Osteocyte (in vitro differentiated cells): ENCODE measurements around the gene COL27A1. TPM values are rescaled to one million over a fixed set of nuclear protein-coding genes. Genes with fewer than 3 reads are reported as not detected.

Experiments used
- DNase-seq: peaks from one replicate; pipeline ENCODE4 v3.0.0; 2021; ENCODE audit warnings: mixed read lengths; ENCODE audit not compliant: unreplicated experiment; ENCODE audit errors: extremely low spot score
- H3K27ac Mint-ChIP-seq: one replicate; pipeline ENCODE4 v1.8.0; 2021; ENCODE audit warnings: mild to moderate bottlenecking, mixed read lengths; ENCODE audit not compliant: unreplicated experiment
- H3K27me3 Mint-ChIP-seq: one replicate; pipeline ENCODE4 v1.8.0; 2021; ENCODE audit warnings: mixed read lengths; ENCODE audit not compliant: unreplicated experiment
- H3K36me3 Mint-ChIP-seq: one replicate; pipeline ENCODE4 v1.8.0; 2021; ENCODE audit warnings: mixed read lengths; ENCODE audit not compliant: unreplicated experiment
- H3K4me1 Mint-ChIP-seq: one replicate; pipeline ENCODE4 v1.8.0; 2021; ENCODE audit warnings: mixed read lengths; ENCODE audit not compliant: unreplicated experiment
- H3K4me3 Mint-ChIP-seq: one replicate; pipeline ENCODE4 v1.8.0; 2021; ENCODE audit warnings: mild to moderate bottlenecking, moderate library complexity, mixed read lengths; ENCODE audit not compliant: unreplicated experiment
- H3K9me3 Mint-ChIP-seq: one replicate; pipeline ENCODE4 v1.8.0; 2021; ENCODE audit warnings: mixed read lengths; ENCODE audit not compliant: unreplicated experiment
- total RNA-seq: library from RNA; stranded (reverse); gene quantifications from 2 replicates; pipeline ENCODE4 v1.2.1, GENCODE V29; 2021
- TF ChIP-seq, protein P1 (sequence below): fragments of 200-600 bp; sonication (generic); IDR thresholded peaks from 2 replicates; pipeline ENCODE4 v1.5.0; 2021; ENCODE audit warnings: antibody characterized with exemption, mild to moderate bottlenecking, moderate library complexity

COL27A1 gene
- total RNA-seq, 1 donor from 2014 or later, result 44.4 TPM

DNA sequence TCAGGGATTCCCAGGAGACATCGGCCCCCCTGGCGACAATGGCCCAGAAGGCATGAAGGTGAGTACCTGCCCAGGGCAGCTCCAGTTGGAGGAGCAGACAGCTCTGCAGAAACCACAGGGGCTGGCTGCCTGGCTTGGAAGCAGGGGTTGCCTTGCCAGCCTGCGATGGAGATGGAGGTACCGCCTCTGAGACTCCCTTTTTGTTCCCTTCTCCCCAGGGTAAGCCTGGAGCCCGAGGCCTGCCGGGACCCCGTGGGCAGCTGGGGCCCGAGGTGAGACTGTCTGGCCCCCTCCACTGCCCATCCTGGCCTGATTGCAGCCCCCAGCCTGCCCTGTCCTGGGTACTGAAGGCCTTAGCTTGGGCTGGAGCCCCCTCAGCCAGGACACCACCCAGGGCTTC lies 84.9 kb downstream of the COL27A1 start:
- TF ChIP-seq, protein P1, sequence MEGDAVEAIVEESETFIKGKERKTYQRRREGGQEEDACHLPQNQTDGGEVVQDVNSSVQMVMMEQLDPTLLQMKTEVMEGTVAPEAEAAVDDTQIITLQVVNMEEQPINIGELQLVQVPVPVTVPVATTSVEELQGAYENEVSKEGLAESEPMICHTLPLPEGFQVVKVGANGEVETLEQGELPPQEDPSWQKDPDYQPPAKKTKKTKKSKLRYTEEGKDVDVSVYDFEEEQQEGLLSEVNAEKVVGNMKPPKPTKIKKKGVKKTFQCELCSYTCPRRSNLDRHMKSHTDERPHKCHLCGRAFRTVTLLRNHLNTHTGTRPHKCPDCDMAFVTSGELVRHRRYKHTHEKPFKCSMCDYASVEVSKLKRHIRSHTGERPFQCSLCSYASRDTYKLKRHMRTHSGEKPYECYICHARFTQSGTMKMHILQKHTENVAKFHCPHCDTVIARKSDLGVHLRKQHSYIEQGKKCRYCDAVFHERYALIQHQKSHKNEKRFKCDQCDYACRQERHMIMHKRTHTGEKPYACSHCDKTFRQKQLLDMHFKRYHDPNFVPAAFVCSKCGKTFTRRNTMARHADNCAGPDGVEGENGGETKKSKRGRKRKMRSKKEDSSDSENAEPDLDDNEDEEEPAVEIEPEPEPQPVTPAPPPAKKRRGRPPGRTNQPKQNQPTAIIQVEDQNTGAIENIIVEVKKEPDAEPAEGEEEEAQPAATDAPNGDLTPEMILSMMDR, result no peak
- DNase-seq, result no peak
- Mint-ChIP-seq H3K4me1 (peaks cover 5% of the 10 kb centered on the region), H3K9me3 (no peaks in the 10 kb centered on the region), H3K27me3 (no peaks in the 10 kb centered on the region), H3K4me3 (no peak overlapping the region), H3K36me3 (peaks cover 9% of the 10 kb centered on the region), H3K27ac (no peak overlapping the region)

DNA sequence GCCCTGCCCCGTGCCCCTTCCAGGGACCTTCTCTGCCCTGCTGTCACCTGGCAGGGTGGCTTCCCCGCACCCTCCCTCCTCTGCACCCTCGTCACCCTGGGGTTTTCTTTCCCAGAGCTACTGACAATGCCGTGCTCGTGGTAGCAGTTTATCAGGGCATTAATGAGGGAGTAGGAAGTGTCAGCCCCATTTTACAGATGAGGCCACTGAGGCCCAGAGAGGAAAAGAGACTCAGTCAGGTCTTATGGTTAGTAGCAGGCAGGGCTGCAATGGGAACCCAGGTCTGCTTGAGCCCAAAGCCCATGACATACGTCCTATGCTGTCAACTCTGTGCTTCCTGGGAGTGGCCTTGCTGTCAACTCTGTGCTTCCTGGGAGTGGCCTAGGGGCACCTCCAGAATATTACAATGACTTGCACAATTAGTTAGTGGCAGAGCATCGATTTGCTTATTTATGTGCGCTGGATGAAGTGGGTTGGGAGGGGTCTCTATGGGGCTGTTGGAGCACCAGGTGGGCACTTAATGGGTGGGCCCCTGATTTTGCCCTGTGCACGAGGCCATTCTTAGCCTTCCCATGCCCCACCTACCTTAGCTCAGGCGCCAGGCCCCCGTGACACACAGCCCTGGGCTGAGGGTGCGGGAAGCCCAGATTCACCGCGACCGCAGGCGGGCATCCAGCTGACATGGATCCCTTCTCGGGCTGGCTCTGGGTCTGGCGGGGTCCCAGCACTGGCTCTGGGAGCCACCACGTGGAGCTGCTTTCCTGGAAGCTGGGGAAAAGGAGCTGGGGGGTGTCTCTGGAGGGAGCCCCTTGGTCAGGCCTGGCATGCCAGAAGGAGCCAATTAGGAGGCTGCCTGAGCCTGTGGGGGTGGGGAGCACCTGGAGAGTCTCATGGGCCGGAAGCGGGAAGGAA lies 85.6 kb downstream of the COL27A1 start:
- H3K4me3 Mint-ChIP-seq, result no peak overlapping the region
- H3K4me1 Mint-ChIP-seq, result no peaks in the 10 kb centered on the region
- TF ChIP-seq, protein P1, result no peak
- peaks cover 12% of the 10 kb centered on the region for H3K36me3 Mint-ChIP-seq
- H3K27me3 Mint-ChIP-seq, result no peaks in the 10 kb centered on the region
- H3K9me3 Mint-ChIP-seq, result no peaks in the 10 kb centered on the region
- H3K27ac Mint-ChIP-seq, result no peak overlapping the region
- no peak for DNase-seq

DNA sequence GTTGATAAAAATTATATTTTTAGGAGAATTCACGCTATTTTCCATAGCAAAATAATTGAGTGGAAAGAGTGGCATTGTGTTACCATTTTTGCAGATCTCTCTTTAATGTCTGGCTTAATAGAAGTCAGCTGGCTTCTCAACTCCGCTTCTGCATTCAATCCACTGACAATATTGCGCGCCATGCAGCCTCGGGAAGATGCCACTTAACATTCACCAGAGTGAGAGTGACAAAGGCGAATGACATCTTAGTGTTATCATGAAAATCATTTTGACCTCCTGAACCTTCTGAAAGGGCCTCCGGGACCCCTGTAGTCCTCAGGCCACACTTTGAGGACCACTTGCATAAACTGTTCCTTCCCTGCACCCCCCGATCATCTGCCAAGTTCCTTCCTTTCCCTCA lies 87.5 kb downstream of the COL27A1 start:
- Mint-ChIP-seq H3K36me3 (peaks cover 15% of the 10 kb centered on the region), H3K4me3 (no peak overlapping the region), H3K27me3 (no peaks in the 10 kb centered on the region), H3K27ac (no peak overlapping the region), H3K9me3 (no peaks in the 10 kb centered on the region), H3K4me1 (no peaks in the 10 kb centered on the region)
- no peak for DNase-seq
- TF ChIP-seq, protein P1, result no peak

DNA sequence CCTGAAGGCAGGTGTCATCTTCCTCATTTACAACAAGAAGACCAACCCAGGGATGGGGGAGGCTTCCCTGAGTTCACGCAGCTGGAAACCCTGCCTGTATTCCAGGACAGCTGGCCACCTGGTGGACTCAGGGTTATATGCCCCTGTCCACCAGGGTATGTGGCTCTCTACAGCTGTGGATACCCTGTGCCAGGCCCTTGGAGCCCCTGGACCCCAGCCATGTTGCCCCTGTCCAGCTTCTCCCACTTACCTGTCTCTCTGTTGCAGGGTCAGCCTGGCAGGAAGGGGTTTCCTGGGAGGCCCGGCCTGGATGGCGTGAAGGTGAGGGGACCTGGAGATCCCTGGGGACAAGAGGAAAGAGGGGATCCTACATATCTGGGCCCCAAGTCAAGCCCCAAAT lies 87.9 kb downstream of the COL27A1 start:
- peaks cover 17% of the 10 kb centered on the region for H3K36me3 Mint-ChIP-seq
- H3K4me1 Mint-ChIP-seq, result no peaks in the 10 kb centered on the region
- TF ChIP-seq, protein P1, result no peak
- H3K27ac Mint-ChIP-seq, result no peak overlapping the region
- H3K27me3 Mint-ChIP-seq, result no peaks in the 10 kb centered on the region
- DNase-seq, result no peak
- no peaks in the 10 kb centered on the region for H3K9me3 Mint-ChIP-seq
- no peak overlapping the region for H3K4me3 Mint-ChIP-seq

DNA sequence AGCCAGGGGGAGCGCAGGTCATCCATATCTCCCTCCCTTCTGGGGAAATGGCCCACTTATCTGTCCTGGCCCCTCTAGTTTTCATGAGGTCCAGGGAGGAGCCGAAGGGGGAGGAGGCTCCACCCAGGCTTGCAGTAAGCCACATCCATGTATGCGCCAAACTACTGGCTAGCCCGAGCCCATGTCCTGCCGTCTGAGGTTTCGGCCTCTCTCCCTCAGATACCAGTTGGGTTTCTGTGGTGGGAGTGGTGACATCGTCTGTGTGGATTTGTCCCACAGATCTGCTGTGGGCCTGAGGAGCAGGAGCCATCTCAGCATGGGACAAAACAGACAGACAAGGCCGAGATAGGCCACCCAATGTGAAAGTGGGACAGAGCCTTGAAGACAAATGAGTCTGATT lies 89.2 kb downstream of the COL27A1 start:
- Mint-ChIP-seq H3K9me3 (no peaks in the 10 kb centered on the region), H3K27ac (no peak overlapping the region), H3K4me3 (no peak overlapping the region), H3K36me3 (peaks cover 17% of the 10 kb centered on the region), H3K27me3 (no peaks in the 10 kb centered on the region), H3K4me1 (no peaks in the 10 kb centered on the region)
- TF ChIP-seq, protein P1, result no peak
- no peak for DNase-seq
